Thymus (tissue), 11 donors: ENCODE data around the gene DDI2. TPM values are rescaled to one million over a fixed set of nuclear protein-coding genes. Genes with fewer than 3 reads are reported as not detected.
"Not testable (repeated sequence)": the region's sequence is repeated elsewhere in the genome, so short reads cannot be mapped to it uniquely, and the experiment has no call there.

Source experiments
- DNase-seq, 9 donors: peaks; one replicate each; pipeline ENCODE4 v3.0.0-alpha.2; 2013; ENCODE audit warnings: low spot score in 9 of 9, low read depth in 6 of 9, missing footprints in 1 of 9
- H3K27ac ChIP-seq, 2 donors: one replicate each; pipeline ENCODE4 v1.5.1; 2013; ENCODE audit warnings: control low read depth in 1 of 2, low read depth in 1 of 2, low read length in 1 of 2, mild to moderate bottlenecking in 1 of 2, moderate library complexity in 1 of 2
- H3K27me3 ChIP-seq, 2 donors: one replicate each; pipeline ENCODE4 v1.5.1; 2013; ENCODE audit warnings: low read length in 1 of 2; ENCODE audit not compliant: control insufficient read depth in 2 of 2, insufficient read depth in 1 of 2
- H3K36me3 ChIP-seq, 2 donors: one replicate each; pipeline ENCODE4 v1.5.1; 2013; ENCODE audit warnings: low read length in 1 of 2, mild to moderate bottlenecking in 1 of 2, moderate library complexity in 1 of 2; ENCODE audit not compliant: control insufficient read depth in 2 of 2, insufficient read depth in 2 of 2
- H3K4me1 ChIP-seq, 2 donors: one replicate each; pipeline ENCODE4 v1.5.1; 2013; ENCODE audit warnings: low read length in 2 of 2; ENCODE audit not compliant: control insufficient read depth in 2 of 2, insufficient read depth in 2 of 2
- H3K4me3 ChIP-seq, 2 donors: one replicate each; pipeline ENCODE4 v1.5.1; 2013; ENCODE audit warnings: low read length in 2 of 2, control low read depth in 1 of 2, mild to moderate bottlenecking in 1 of 2
- H3K9me3 ChIP-seq, 2 donors: one replicate each; pipeline ENCODE4 v1.5.1; 2013; ENCODE audit warnings: low read length in 1 of 2, mild to moderate bottlenecking in 1 of 2; ENCODE audit not compliant: control insufficient read depth in 2 of 2, insufficient read depth in 1 of 2
- WGBS: extraction: QIAGEN DNeasy Blood & Tissue Kit; methylation state at CpG from one replicate; pipeline ENCODE4 v1.1.7; 2013; 5-methylcytosine and 5-hydroxymethylcytosine counted together
- polyA plus RNA-seq: library from polyadenylated mRNA; stranded (reverse); fragments of 200-250 nt; gene quantifications from one replicate; pipeline ENCODE4 v1.2.3, GENCODE V29; 2013
- total RNA-seq: library from RNA; stranded (reverse); fragments of 120-200 nt; gene quantifications from one replicate; pipeline ENCODE4 v1.2.4, GENCODE V29; 2013
- donor health status: healthy.

The DDI2 gene
- total and polyA plus RNA-seq, 2 donors, result 7.4 to 10.5 TPM

- 98% methylated on average over 1 of the region's 1 CpG for WGBS
- no peak for DNase-seq
- Histone ChIP-seq H3K27ac (no peak overlapping the region), H3K36me3 (peaks cover 19 to 40% of the 10 kb centered on the region in 2 donors), H3K9me3 (no peaks in the 10 kb centered on the region), H3K4me1 (no peaks in the 10 kb centered on the region), H3K27me3 (no peaks in the 10 kb centered on the region), H3K4me3 (no peak overlapping the region)
Measured at GRCh38 chr1:15649937-15650336, 32.7 kb downstream of the DDI2 start.

GRCh38 chr1:15650433-15650832 lies 33.2 kb downstream of the DDI2 start:
- H3K36me3 ChIP-seq, result peaks cover 15 to 35% of the 10 kb centered on the region in 2 donors

GRCh38 chr1:15652130-15652529 lies 34.9 kb downstream of the DDI2 start:
- not testable (repeated sequence) for H3K27ac ChIP-seq

More at GRCh38 chr1:15650433-15650832, 33.2 kb downstream of the DDI2 start:
- DNase-seq, result no peak
- Histone ChIP-seq H3K27ac (no peak overlapping the region), H3K4me1 (no peaks in the 10 kb centered on the region), H3K4me3 (no peak overlapping the region), H3K9me3 (no peaks in the 10 kb centered on the region), H3K27me3 (no peaks in the 10 kb centered on the region)
- WGBS, result 96% methylated on average over 2 of the region's 2 CpGs

GRCh38 chr1:15654091-15654690 lies 36.9 kb downstream of the DDI2 start:
- DNase-seq, result no peak
- 98% methylated on average over 6 of the region's 6 CpGs for WGBS
- Histone ChIP-seq H3K4me3 (no peak overlapping the region), H3K36me3 (peaks cover 13 to 35% of the 10 kb centered on the region in 2 donors), H3K4me1 (no peaks in the 10 kb centered on the region), H3K27me3 (no peaks in the 10 kb centered on the region), H3K9me3 (no peaks in the 10 kb centered on the region), H3K27ac (no peak overlapping the region)

More at GRCh38 chr1:15652130-15652529, 34.9 kb downstream of the DDI2 start:
- not testable (repeated sequence) for DNase-seq, H3K27me3 ChIP-seq, H3K4me3 ChIP-seq, H3K4me1 ChIP-seq, H3K9me3 ChIP-seq
- H3K36me3 ChIP-seq, result peaks cover 13 to 34% of the 10 kb centered on the region in 2 donors
- WGBS, result 97% methylated on average over 6 of the region's 6 CpGs

- Histone ChIP-seq H3K4me1 (no peaks in the 10 kb centered on the region), H3K27me3 (no peaks in the 10 kb centered on the region), H3K9me3 (no peaks in the 10 kb centered on the region), H3K27ac (no peak overlapping the region), H3K4me3 (no peak overlapping the region), H3K36me3 (peaks cover 26 to 53% of the 10 kb centered on the region in 2 donors)
- 97% methylated on average over 3 of the region's 3 CpGs for WGBS
- no peak for DNase-seq
Measured at GRCh38 chr1:15656464-15656863, 39.2 kb downstream of the DDI2 start.

- no peak overlapping the region for H3K27ac ChIP-seq
- WGBS, result 76% methylated on average over 1 of the region's 1 CpG
Measured at GRCh38 chr1:15657021-15657420, 39.8 kb downstream of the DDI2 start.

GRCh38 chr1:15660151-15660550 lies 42.9 kb downstream of the DDI2 start:
- no peak overlapping the region for H3K4me3 ChIP-seq
- H3K36me3 ChIP-seq, result peaks cover 20 to 48% of the 10 kb centered on the region in 2 donors
- H3K27ac ChIP-seq, result no peak overlapping the region
- DNase-seq, result no peak
- no peaks in the 10 kb centered on the region for H3K27me3 ChIP-seq
- no peaks in the 10 kb centered on the region for H3K9me3 ChIP-seq
- over 99% methylated on average over 3 of the region's 3 CpGs for WGBS
- no peaks in the 10 kb centered on the region for H3K4me1 ChIP-seq

More at GRCh38 chr1:15657021-15657420, 39.8 kb downstream of the DDI2 start:
- H3K4me1 ChIP-seq, result no peaks in the 10 kb centered on the region
- H3K27me3 ChIP-seq, result no peaks in the 10 kb centered on the region
- no peak for DNase-seq
- H3K36me3 ChIP-seq, result peaks cover 24 to 49% of the 10 kb centered on the region in 2 donors
- H3K4me3 ChIP-seq, result no peak overlapping the region
- no peaks in the 10 kb centered on the region for H3K9me3 ChIP-seq

- H3K27ac ChIP-seq, result no peak overlapping the region
- H3K4me1 ChIP-seq, result no peaks in the 10 kb centered on the region
- H3K27me3 ChIP-seq, result no peaks in the 10 kb centered on the region
- H3K36me3 ChIP-seq, result peaks cover 16 to 35% of the 10 kb centered on the region in 2 donors
- no peaks in the 10 kb centered on the region for H3K9me3 ChIP-seq
- no peak for DNase-seq
- 94% methylated on average over 2 of the region's 2 CpGs for WGBS
- no peak overlapping the region for H3K4me3 ChIP-seq
Measured at GRCh38 chr1:15662477-15662876, 45.2 kb downstream of the DDI2 start.

GRCh38 chr1:15663925-15664324 lies 46.7 kb downstream of the DDI2 start:
- Histone ChIP-seq H3K4me3 (no peak overlapping the region), H3K4me1 (no peaks in the 10 kb centered on the region), H3K36me3 (peaks cover 16 to 32% of the 10 kb centered on the region in 2 donors), H3K27ac (no peak overlapping the region), H3K9me3 (no peaks in the 10 kb centered on the region), H3K27me3 (no peaks in the 10 kb centered on the region)
- no peak for DNase-seq
- 97% methylated on average over 3 of the region's 3 CpGs for WGBS
